Tracheal epithelial cell (primary cell): Measurements from ENCODE around the gene IL15RA. TPM values are rescaled to one million over a fixed set of nuclear protein-coding genes. Genes with fewer than 3 reads are reported as not detected.

Experiments used
- total RNA-seq: library from RNA; depleted of rRNA; stranded (reverse); fragments of >200 nt; gene quantifications from 2 replicates; pipeline ENCODE4 v1.2.1, GENCODE V29; 2014

Gene IL15RA
- 1.3 and 2.2 TPM in 2 replicates for total RNA-seq

DNA sequence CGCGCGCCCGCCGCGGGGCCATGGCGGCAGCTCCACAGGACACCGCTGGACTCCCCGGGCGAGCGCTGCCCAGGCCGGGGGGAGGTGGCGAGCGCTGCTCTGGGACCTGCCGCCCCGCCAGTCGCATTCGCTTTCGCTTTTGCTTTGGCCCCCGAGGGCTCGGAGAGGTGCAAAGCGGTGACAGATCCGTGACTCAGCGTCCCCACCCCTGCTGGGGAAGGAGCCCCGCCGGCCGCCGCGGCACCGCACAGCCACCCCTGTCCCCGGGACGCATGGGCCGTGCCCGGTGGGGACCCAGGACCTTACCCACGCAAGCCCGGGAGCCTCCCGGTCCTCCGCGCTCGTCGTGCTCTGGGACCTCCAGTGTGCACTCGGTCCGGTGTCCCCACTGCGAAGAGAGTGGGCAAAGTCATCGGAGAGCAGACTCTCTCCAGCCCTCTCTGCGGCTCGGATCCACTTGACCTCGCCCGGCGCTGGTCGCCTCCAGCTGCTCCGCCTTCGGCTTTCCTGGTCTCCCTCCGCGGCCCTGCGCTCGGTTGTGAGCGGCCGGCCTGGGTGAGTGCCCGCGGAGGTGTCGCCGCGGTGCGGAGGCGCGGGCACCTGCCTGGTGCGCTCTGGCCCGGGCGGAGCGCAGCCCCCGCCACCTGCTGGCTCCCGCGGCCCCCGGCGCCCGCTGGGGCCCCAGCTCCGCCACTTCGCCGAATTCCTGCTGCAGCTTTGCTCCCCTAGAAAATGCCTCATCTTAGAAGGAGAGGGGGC lies at the start of gene IL15RA:
Gene IL15RA (minus strand): TSS at position 73 of the 759 bp plus-strand sequence. CDS start 51 bp downstream, at position 22.

Other genes with a start within 250 kb of the IL15RA start
- 500 and 558 TPM in 2 replicates for gene GDI2, start 164.1 kb downstream of the IL15RA start, total RNA-seq
- 8.9 and 10.4 TPM in 2 replicates for gene ANKRD16, start 87.7 kb downstream of the IL15RA start, total RNA-seq
- gene FBH1, start 87.3 kb downstream of the IL15RA start, total RNA-seq: 59.9 and 74.9 TPM in 2 replicates
- gene IL2RA, start 84.8 kb upstream of the IL15RA start, total RNA-seq: not detected in 2 replicates
- 21.5 and 28.7 TPM in 2 replicates for gene RBM17, start 111.5 kb upstream of the IL15RA start, total RNA-seq
- gene PFKFB3, start 225.4 kb upstream of the IL15RA start, total RNA-seq: 17.3 and 68.4 TPM in 2 replicates